CMK (cell line): ENCODE measurements around the gene PDCD11.
"Not testable (repeated sequence)": the region's sequence is repeated elsewhere in the genome, so short reads cannot be mapped to it uniquely, and the experiment has no call there.

Experiments
- DNase-seq: peaks from one replicate; pipeline ENCODE4 v3.0.0-alpha.2; 2010; ENCODE audit warnings: low read depth

Gene PDCD11

DNA sequence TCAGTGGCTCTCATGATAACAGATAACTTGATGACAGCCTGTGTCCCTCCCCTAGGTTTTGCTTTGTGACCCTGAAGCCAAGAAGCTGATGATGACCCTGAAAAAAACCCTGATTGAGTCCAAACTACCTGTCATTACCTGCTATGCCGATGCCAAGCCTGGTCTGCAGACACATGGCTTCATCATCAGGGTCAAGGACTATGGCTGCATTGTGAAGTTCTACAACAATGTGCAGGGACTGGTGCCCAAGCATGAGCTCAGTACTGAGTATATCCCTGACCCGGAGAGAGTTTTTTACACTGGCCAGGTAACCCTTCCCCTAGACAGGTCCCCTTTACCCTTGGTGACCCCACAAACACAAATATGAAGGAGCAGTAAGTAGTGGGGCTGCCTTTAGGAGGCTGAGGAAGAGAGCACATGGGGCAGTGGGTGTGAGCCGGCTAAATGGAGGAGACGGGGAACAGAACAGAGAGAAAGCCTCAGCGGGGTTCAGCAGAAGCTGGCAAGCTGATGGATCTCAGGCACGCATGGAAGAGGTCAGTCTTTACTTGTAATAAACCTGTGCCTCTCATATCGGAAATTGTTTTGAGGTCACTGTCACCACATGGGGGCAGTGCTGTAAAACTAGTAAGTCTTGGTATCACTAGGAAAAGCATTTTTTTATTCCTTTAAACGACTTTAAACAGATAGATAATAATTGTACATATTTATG lies 20.2 kb downstream of the PDCD11 start:
- DNase-seq = peak; percentile 44

DNA sequence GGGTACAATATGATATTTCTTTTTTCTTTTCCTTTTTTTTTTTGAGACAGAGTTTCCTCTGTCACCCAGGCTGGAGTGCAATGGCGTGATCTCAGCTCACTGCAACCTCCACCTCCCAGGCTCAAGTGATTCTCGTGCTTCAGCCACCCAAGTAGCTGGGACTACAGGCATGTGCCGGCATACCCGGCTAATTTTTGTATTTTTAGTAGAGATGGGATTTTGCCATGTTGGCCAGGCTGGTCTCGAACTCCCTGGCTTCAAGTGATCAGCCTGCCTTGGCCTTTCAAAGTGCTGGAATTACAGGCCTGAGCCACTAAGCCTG lies 20.7 kb downstream of the PDCD11 start:
- not testable (repeated sequence) for DNase-seq

DNA sequence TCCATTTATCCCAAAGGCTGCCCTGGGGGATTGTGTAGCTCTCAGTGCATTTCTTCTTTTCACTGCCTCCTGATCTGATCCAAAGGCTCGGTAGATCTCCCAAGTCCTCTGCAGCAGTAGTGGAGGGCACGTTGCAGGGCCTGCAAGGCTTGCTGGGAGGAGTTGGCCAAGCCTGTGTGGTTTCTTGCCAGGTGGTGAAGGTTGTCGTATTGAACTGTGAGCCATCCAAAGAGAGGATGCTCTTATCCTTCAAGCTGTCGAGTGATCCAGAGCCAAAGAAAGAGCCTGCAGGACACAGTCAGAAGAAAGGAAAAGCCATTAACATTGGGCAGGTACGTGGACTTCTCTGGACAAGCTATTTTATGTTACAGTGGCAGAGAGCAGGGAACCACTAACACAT lies 21.2 kb downstream of the PDCD11 start:
- DNase-seq = no peak

DNA sequence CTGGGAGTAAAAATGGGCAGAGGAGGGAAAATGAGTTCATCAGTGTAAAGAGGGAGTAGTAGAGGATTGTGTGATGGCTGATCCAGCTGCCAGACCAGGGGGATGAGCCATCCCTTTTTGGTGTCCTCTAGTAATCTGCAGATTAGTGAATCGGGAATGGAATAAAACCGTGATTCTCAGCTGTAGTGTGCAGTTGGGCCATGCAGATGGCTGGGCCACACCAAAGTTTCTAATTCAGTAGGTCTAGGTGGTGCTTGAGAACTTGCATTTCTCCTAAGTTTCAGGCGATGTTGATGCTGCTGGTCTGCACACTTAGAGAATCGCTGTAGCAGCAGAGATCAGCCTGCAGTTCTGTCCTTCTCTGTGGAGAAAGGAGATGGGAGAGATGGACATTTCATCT lies 22.7 kb downstream of the PDCD11 start:
- no peak for DNase-seq

DNA sequence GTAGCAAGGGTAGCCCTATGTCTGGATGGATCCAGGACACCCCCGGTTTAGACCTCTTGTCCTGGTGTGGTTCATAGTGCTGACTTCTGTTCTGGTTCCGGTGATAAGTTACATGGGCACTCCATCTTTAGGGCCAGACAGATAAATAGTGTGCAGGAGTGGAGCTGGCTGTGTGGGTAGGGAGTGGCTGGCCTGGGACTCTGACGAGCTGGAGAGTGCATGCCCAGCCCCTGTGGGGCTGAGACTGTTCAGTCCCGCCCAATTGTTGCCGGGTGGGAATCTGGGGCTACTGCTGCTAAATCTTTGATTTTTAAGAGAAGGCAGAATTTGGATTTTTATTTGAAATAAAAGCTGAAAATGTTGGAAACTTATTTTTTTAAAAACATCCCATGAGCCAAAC lies 27.3 kb downstream of the PDCD11 start:
- DNase-seq = no peak

DNA sequence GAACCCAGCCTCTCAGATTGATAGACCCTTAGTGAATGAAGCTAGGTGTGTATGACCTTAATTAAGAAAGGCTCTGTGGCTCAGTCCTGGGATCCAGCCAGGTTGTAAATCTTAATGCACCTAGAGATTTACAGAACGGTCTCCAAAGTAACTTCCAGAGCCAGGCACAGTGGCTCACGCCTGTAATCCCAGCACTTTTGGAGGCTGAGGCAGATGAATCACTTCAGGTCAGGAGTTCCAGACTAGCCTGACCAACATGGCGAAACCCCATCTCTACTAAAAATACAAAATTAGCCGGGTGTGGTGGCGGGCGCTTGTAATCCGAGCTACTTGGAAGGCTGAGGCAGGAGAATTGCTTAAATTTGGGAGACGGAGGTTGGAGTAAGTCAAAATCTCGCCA lies 31.4 kb downstream of the PDCD11 start:
- no peak for DNase-seq

DNA sequence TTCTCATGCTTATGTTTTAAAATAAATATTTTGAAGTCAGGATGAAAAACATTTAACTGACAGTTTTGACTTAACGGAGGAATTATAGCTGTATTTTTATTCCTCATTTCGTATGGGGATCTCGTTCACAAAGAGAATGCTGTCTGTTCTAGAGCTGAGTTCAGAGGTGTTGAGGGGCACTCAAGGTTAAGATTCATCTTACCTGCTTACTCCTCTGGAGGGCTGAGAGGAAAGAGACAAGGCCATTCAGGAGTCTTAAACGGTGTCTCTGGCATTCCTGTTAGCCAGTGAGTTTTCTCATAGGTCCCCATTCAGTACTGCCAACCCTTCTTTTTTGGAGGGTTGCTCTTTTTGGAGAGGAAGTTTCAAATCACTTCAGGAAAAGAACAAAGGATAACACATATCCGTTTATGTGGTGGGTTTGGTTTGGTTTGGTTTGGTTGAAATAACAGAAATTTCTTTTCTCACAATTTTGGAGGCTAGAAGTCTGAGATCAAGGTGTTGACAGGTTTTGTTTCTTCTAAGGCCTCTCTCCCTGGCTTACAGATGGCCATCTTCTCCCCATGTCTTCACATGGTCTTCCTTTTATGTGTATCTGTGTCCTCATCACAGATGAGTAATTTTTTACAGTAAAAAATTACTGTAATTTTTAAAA lies 32.7 kb downstream of the PDCD11 start:
- DNase-seq = no peak

DNA sequence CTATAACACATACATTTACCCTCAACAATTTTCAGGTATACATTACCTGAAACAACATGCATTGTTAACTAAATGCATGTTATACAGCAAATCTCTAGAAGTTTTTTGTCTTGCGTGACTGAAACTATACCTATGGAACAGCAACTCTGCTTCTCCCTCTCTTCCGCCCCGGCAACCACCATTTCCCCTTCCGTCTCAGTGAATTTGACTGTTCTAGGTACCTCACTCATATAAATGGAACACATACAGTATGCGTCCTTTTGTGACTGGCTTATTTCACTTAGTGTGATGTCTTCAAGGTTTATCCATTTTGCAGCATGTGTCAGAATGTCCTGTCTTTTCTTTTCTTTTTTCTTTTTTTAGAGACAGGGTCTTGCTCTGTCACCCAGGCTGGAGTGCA lies 33.2 kb downstream of the PDCD11 start:
- no peak for DNase-seq

DNA sequence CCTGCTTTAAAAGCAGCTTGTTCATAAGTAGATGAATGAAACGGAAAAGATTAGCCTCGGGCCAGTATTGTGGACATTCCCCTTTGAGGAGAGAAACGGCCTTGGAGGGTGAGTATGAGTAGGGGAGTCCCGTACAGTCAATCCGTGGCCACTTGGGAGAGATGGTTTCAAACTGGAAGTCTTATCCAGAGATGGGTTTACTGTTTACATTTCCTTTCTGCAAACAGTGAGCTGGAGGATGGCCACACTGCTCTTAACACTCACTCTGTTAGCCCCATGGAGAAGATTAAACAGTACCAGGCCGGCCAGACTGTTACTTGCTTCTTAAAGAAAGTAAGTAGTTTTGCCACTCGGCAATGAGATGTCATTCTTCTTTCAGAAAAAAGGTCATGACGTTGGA lies 35.5 kb downstream of the PDCD11 start:
- no peak for DNase-seq

DNA sequence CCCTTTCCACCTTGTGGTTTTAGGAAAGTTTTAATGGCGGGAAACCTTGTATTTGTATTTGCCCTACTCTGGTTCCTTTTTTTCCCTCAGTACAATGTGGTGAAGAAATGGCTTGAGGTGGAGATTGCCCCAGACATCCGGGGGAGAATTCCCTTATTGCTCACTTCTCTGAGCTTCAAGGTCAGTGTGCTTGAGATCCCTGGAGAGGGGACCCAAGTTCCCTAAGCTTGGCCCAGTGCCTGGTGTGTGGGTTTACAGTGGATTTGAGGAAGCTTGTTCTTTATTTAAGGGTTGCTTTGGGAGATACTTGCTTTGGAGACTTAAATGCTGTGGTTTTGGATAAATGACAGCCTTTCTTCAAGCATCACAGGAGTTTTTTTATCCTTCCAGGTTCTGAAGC lies 37.4 kb downstream of the PDCD11 start:
- DNase-seq = no peak

DNA sequence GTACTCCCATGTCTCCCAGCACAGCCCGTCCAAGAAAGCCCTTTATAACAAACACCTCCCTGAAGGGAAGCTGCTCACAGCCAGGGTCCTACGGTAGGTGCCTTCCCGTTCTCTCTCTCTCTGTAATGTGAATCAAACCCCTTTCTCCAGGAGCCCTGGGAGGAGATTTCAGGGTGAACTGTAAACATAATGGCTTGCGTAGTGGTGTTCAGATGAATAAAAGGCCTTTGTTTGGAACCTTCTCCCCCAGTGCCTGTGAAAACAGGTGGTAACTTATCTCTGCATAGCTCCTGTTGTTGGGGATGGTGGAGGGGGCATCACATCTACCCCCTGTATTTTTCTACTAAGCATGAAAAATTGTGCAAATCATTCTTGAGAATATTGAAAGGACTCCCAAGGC lies 43.4 kb downstream of the PDCD11 start:
- DNase-seq = no peak

DNA sequence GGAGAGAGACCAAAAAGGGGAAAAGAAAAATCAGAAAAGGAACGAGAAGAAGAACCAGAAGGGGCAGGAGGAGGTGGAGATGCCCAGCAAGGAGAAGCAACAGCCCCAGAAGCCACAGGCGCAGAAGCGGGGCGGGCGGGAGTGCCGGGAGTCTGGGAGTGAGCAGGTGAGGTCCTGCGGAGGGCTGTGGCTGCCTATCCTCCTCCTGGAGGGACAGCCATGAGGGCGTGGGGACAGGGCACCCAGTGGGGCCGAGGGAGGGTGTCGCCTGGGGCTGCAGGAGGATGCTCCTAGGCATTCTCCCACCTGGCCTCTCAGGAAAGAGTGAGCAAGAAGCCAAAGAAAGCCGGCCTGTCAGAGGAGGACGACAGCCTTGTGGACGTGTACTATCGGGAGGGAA lies 44.0 kb downstream of the PDCD11 start:
- no peak for DNase-seq

DNA sequence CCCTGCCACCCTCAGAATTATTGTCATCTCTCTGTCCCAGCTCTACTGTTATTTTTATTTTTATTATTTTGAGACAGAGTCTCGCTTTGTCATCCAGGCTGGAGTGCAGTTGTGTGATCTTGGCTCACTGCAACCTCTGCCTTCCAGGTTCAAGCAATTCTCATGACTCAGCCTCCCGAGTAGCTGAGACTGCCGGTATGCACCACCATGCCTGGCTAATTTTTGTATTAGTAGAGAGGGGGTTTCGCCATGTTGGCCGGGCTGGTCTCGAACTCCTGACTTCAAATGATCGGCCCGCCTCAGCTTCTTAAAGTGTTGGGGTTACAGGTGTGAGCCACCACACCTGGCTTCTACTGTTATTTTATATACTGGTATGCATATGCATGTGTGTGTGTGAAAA lies 44.8 kb downstream of the PDCD11 start:
- DNase-seq = no peak

DNA sequence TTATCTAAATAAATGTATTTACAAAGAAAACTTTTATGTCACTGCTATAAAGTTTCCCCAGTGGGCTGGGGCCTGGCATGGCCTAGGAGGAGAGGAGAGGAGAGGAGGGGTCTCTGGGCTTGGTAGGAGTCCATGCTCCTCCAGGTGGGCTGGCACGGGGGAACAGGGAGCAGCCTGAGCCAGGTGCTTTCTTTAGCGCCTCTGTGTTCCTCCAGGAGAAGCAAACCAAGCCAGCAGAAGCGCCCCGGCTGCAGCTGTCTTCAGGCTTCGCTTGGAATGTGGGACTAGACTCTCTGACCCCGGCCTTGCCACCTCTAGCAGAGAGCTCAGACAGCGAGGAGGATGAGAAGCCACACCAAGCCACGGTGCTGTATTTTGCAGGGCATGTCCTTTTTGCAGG lies 45.2 kb downstream of the PDCD11 start:
- no peak for DNase-seq

DNA sequence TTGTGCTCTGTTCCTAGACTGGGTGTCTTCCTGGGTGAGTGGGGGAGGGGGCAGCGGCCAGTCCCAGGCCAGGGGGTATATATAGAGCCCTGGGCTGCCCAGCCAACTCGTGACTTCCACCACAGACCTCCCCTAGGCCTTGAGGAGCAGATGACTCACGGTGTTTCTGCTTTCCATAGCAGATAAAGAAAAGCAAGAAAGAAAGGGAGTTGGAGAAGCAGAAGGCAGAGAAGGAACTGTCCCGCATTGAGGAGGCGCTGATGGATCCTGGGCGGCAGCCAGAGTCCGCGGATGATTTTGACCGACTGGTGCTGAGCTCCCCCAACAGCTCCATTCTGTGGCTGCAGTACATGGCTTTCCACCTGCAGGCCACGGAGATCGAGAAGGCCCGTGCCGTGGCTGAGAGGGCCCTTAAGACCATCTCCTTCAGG lies 45.6 kb downstream of the PDCD11 start:
- no peak for DNase-seq

DNA sequence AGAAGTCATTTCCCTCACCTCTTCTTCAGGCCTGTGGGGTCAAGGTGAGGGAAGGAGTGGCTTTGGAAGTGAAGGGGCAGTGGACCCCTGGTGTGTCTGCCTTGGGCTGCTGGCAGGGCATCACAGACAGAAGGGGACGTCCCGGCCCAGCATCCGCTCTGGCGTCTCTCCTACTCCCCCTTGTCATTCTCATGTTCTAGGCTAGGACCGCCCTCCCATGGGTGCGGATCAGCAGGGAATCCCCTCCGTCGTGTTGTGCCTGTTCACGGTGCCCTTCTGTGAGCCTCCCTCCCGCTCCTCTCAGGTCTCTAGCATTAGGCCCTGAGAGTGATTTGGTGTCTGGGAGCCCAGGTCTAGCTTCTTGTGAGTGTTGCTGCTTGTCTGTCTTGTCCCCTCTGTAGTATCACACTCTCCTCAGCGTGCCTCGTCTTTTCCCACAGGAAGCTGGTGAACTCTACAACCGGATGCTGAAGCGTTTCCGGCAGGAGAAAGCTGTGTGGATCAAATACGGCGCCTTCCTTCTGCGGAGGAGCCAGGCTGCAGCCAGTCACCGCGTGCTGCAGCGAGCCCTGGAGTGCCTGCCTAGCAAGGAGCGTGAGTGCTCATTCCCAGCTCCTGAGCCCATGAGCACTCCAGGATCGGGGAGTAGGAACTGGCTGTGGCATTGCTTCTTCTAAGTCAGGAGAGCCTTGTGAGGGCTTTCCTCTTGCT lies 47.2 kb downstream of the PDCD11 start:
- no peak for DNase-seq

DNA sequence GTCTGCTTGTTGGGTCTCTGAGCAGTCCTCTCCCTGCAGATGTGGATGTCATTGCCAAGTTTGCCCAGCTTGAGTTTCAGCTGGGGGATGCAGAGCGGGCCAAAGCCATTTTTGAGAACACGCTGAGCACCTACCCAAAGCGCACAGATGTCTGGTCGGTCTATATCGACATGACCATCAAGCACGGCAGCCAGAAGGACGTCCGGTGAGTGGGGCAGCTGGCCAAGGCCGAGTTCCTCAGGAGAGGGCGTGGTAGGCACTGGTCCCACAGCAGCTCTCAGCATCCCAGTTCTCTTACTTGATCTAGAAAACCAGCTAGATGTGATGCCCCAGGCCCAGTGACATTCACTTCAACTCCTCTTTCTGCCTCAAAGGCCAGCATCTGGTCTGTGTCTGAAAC lies 48.1 kb downstream of the PDCD11 start:
- no peak for DNase-seq

DNA sequence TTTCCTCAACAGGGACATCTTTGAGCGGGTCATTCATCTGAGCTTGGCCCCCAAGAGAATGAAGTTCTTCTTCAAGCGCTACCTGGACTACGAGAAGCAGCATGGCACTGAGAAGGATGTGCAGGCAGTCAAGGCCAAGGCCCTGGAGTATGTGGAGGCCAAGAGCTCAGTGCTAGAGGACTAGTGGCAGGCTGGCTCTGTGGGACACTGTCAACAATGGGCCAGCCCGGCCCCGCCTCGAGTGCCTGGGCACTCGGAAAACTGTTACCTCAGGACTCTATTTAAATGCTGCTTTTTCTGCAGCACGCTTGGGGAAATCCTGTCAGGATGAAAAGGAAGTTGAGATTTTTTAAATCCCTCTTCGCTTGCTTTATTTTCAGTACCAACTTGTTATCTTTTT lies 48.9 kb downstream of the PDCD11 start:
- DNase-seq = no peak

DNA sequence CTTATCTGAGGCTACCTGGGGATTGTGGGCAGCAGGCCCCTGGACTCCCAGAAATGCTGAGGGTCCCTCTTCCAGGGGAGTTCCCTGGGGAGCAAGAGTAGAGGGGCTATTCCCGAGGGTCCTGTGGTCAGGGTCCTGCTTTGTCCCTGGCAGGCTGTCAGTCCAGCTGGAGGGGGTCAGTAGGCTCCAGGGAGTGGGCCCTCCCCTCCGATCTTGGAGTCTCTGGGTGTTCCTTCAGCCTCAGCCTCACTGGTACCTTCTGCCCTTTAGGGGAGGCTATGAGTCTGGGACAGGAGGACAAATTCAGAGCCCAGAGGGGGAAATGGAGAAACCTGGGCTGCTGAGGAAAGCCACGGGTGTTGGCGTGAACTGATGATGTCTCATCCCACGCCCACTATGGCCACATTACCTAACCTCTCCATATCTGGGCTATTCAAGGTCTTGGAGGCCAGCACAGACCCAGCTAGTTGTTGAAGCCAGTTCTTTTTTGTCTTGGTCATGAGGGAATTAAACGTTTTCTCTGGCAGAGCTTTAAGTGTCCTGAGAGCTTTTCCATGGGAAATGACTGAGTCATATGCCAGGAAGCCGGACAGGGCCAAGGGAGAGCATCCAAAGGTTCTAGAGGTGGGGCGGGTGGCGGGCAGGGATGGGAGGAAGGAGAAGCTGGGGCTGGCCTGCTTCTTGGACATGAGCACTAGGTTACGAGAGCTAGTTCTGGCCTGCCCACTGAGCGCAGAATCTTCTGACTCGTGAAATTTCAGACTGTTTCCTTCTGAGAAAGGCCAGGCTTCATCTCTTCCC lies 49.5 kb downstream of the PDCD11 start:
- DNase-seq = no peak

DNA sequence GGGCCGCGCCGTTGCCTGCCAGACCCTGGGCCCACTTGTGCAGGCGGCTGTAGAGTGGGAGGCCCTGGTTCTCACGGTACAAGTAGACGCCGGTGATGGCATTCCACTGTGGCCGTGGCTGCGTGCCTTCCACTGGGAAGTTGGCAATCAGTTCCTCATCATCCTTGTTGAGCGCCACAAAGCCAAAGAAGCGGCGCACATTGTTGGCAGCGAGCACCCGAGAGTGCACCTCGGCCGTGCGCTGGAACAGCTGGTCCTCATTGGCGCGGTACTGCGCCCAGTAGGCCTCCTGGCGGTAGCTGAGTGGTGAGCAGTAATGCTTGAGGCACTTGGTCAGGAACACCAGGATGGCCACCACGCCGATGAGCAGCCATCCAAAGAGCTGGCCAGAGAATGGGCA lies 50.8 kb downstream of the PDCD11 start:
- DNase-seq = no peak

DNA sequence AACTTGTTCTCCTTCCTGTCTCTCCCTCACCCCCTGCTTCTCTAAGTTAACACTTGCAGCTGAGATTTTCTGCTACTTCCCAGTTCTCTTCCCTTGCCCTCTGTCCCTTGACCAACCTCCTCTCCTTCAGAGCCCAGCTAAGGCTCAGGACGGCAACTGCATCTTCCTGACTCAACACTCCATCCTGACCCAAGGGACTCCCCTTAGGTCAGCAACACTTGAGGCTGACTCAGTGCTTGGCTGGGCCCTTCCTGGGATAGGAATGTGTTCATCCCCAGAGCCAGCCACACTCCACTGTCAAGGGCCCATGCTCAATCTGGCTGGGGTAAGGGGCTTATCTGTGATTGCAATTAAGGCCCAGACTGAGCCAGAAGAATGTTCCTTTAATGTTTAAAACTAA lies 52.3 kb downstream of the PDCD11 start:
- DNase-seq = no peak

DNA sequence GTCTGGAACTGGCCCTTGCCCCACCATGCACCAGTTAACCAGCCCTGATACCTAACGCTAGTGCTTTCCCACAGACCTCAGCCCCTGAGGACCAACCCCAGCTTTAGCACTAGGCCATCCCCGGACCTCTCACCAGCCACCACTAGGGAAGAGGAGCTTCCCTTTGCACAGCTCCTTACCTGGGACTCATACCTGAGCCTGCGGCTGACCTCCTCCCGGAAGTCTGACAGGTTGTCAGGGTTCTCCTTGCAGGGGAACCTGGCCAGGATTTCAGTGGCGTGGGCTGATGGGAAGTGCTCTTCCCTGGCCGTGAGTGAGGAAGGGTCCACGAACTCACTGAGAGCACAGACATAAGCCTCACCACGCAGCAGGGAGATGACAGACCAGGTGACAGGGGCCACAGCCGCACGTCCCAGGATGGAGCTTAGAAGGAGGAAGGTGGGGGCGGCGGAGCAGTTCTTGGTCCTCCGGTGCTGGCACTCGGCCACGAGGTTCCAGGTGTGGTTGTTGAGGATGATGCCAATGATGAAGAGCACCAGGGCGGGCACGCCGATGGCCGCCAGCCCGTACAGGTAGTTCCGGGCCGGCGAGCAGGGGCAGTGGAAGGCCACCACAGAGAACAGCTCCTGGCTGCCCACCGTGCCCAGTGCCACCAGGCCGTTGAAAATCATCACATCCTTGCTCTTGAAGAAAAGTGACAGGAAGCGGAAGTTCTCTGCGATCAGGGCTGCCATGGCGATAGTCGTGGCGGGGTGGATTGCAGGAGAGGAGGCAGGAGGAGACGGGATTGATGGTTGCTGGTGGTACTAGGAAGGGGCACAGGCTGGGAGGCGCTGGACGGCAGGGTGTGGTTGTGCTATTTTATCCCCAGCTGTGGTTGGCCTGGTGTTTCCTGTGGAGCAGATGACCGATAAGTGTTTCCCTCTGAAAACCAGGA lies 53.0 kb downstream of the PDCD11 start:
- peak; percentile 26 for DNase-seq
